ENCODE measurements around the gene DMBX1. TPM values are rescaled to one million over a fixed set of nuclear protein-coding genes. Genes with fewer than 3 reads are reported as not detected.

Gene DMBX1
- total RNA-seq, 1 experiment from 2014 or later = 2.3 TPM

DNA sequence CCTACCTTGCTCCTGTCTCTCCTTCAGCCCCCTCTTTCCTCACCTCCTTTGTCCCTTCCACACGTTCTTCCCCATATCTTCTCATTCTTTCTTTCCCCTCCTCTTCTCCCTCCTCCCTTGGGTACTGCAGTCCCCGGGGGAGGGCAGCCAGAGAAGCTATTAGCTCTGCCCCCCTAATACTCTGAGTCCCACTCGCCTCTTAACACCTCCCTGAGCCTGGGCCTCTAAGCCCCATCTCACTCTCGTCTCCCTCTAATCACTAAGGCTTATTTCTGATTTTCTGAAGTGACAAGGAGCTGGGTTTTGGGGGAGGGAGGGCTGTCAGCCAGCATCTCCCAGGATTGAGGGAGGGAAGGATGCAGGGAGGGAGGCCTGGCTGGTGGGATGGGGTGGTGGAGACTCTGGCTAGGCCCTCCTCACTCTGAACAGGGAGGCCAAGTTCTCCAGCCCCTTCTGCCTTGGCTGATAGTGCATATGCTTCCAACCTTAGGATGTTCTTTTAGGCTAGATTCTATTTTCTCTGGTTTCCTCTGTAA, 25.6 kb upstream of the DMBX1 start:
- Mint-ChIP-seq H3K36me3 (ENCODE audit: insufficient read depth in 1 of 3, low read depth in 3 of 3) (no peaks in the 10 kb centered on the region; a peak in 1 of 7 replicates), H3K27me3 (ENCODE audit: low read depth) (peaks cover 99% of the 10 kb centered on the region), H3K4me3 (peak overlapping the region in 1 of 2 experiments; percentile 54; a peak in 1 of 5 replicates), H3K27ac (no peak overlapping the region), H3K9me3 (peaks cover 0 to 2% of the 10 kb centered on the region in 2 experiments; a peak in 1 of 5 replicates), H3K4me1 (peaks cover 55 to 78% of the 10 kb centered on the region in 2 experiments)
- H3K9me3 ChIP-seq (ENCODE audit: control insufficient read depth, low read depth, low read length) = no peaks in the 10 kb centered on the region
- H4K5ac ChIP-seq (ENCODE audit: insufficient read length, low read depth, low read length) = no peak overlapping the region
- H3K4me2 ChIP-seq (ENCODE audit: insufficient read depth, insufficient read length, low read length) = no peak overlapping the region
- WGBS (ENCODE audit: extremely low coverage, insufficient read length, low lambda C conversion rate) = 100% methylated on average over 1 of the region's 4 CpGs
- no peaks in the 10 kb centered on the region for H4K20me1 ChIP-seq (ENCODE audit: control insufficient read depth, insufficient read depth, insufficient read length)
- no peak overlapping the region for H3K14ac ChIP-seq (ENCODE audit: insufficient read depth, low read length)
- peaks cover 20% of the 10 kb centered on the region; the same call in 1 of the 2 replicates for H3K27me3 ChIP-seq (ENCODE audit: insufficient read depth, low read length)
- no peak overlapping the region for H2BK120ac ChIP-seq (ENCODE audit: low read depth, low read length, poor library complexity, severe bottlenecking)
- H3K56ac ChIP-seq (ENCODE audit: insufficient read length, low read depth, low read length) = no peak overlapping the region
- no peak overlapping the region for H3K4ac ChIP-seq (ENCODE audit: low read depth, low read length)
- no peaks in the 10 kb centered on the region for H3K79me2 ChIP-seq (ENCODE audit: insufficient read depth, low read length)
- TF ChIP-seq, protein P1, sequence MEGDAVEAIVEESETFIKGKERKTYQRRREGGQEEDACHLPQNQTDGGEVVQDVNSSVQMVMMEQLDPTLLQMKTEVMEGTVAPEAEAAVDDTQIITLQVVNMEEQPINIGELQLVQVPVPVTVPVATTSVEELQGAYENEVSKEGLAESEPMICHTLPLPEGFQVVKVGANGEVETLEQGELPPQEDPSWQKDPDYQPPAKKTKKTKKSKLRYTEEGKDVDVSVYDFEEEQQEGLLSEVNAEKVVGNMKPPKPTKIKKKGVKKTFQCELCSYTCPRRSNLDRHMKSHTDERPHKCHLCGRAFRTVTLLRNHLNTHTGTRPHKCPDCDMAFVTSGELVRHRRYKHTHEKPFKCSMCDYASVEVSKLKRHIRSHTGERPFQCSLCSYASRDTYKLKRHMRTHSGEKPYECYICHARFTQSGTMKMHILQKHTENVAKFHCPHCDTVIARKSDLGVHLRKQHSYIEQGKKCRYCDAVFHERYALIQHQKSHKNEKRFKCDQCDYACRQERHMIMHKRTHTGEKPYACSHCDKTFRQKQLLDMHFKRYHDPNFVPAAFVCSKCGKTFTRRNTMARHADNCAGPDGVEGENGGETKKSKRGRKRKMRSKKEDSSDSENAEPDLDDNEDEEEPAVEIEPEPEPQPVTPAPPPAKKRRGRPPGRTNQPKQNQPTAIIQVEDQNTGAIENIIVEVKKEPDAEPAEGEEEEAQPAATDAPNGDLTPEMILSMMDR (conservative IDR thresholded peaks at IDR 0.05) = no peak
- no peak overlapping the region for H2AFZ ChIP-seq (ENCODE audit: low read length)
- peaks cover 4% of the 10 kb centered on the region for H3K4me1 ChIP-seq (ENCODE audit: insufficient read depth, low read length)
- no peak overlapping the region for H2AK5ac ChIP-seq (ENCODE audit: insufficient read length, low read length)
- H4K91ac ChIP-seq (ENCODE audit: insufficient read length, low read depth, low read length) = no peak overlapping the region
- no peak overlapping the region for H2BK5ac ChIP-seq (ENCODE audit: insufficient read length, low read length)
- DNase-seq = no peak
- no peak overlapping the region for H3K9ac ChIP-seq (ENCODE audit: extremely low read depth, insufficient read length, low read length)
- peaks cover 9% of the 10 kb centered on the region for H3K23me2 ChIP-seq (ENCODE audit: insufficient read length, low read depth, low read length, poor library complexity, severe bottlenecking)
- H4K8ac ChIP-seq (replicated peaks; ENCODE audit: insufficient read length, low read depth, low read length) = no peak overlapping the region
- H3K79me1 ChIP-seq (ENCODE audit: insufficient read depth, low read depth, low read length, poor library complexity, severe bottlenecking) = no peaks in the 10 kb centered on the region
- no peak overlapping the region for H3K18ac ChIP-seq (ENCODE audit: insufficient read length, low read depth, low read length)
- no peak overlapping the region for H2BK12ac ChIP-seq (ENCODE audit: insufficient read length, low read depth, low read length)
- no peak overlapping the region for H3T11ph ChIP-seq (ENCODE audit: low read length)
- H2BK20ac ChIP-seq (ENCODE audit: low read depth, low read length, poor library complexity, severe bottlenecking) = no peak overlapping the region
- no peak overlapping the region for H3K23ac ChIP-seq (ENCODE audit: insufficient read length, low read depth, low read length)
- H2BK15ac ChIP-seq (ENCODE audit: low read depth, low read length) = no peak overlapping the region
- H3K27ac ChIP-seq (ENCODE audit: insufficient read length, low read depth, low read length) = no peak overlapping the region
